GM12865 (cell line): ENCODE measurements around the gene DEPDC1B.
"Not testable (repeated sequence)": the region's sequence is repeated elsewhere in the genome, so short reads cannot be mapped to it uniquely, and the experiment has no call there.

Source experiments
- DNase-seq: peaks from one replicate; pipeline ENCODE4 v3.0.0; 2010; ENCODE audit warnings: low read depth
- H3K4me3 ChIP-seq: 2 replicates; pipeline ENCODE4 v1.5.1; 2011; ENCODE audit warnings: mild to moderate bottlenecking, low read depth, low read length, control low read depth
- TF ChIP-seq, protein P1 (sequence below): IDR thresholded peaks from 2 replicates; pipeline ENCODE4 v1.5.1; 2011; ENCODE audit warnings: low read length, control low read depth, low read depth, inconsistent platforms; ENCODE audit not compliant: insufficient read depth; ENCODE audit errors: missing control alignments

DEPDC1B gene

DNA sequence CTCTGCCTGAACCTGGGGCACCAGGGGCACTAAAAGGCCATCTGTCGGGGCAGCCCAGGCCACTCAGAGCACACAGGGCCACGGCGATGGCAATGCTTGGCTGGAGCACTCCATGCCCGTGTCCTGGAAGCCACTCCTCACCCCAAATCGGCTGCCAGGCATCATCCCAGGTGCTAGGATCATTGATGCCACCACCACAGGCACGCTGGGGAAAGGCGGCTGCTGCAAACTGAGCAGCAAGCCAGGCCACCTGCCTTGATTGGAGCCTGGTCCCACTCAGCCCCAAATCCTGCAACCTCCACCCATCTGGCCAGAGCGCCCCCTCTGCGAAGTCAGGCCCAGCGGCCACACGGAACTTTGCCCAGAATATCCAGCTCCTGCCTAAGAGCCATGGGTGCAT lies 67.8 kb downstream of the DEPDC1B start:
- no peak overlapping the region for H3K4me3 ChIP-seq
- TF ChIP-seq, protein P1, sequence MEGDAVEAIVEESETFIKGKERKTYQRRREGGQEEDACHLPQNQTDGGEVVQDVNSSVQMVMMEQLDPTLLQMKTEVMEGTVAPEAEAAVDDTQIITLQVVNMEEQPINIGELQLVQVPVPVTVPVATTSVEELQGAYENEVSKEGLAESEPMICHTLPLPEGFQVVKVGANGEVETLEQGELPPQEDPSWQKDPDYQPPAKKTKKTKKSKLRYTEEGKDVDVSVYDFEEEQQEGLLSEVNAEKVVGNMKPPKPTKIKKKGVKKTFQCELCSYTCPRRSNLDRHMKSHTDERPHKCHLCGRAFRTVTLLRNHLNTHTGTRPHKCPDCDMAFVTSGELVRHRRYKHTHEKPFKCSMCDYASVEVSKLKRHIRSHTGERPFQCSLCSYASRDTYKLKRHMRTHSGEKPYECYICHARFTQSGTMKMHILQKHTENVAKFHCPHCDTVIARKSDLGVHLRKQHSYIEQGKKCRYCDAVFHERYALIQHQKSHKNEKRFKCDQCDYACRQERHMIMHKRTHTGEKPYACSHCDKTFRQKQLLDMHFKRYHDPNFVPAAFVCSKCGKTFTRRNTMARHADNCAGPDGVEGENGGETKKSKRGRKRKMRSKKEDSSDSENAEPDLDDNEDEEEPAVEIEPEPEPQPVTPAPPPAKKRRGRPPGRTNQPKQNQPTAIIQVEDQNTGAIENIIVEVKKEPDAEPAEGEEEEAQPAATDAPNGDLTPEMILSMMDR: no peak
- DNase-seq: no peak

DNA sequence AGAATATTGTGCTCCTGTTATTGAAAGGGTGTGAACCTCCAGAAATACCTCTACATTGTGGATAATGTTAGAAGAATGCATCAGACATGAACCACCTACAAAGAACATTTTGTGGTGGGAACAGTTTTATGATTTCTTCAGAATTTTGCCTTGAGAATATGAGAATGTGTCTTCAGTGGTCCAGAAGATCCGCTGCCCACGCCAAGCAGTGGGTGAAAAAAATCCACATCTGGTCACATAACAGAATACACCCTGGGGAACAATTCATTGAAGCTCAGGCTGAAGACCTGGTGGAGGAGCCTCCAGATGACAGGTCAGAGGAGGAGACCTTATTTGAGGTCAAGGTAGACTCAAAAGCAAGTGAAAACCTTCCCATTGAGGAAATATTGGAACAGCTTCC lies 69.1 kb downstream of the DEPDC1B start:
- H3K4me3 ChIP-seq: no peak overlapping the region
- DNase-seq: no peak
- TF ChIP-seq, protein P1: no peak

DNA sequence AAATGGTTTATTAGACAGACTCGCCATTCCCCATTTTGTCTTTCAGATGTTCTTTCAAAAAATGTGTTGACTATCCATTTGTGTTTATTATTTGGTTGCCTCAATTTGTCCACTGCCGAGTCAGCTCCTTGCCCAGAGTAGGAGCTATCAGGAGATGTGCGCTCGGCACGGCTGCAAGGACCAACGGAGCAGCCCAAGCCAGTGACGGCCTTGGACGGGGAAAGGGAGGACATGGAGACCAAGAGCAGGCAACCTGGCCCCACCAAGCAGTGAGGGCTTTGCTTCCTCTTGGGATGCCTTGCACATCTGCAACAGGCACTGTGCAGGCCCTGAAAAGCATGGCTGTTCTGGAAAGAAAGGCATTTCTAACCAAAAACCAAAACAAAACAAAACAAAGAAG lies 69.8 kb downstream of the DEPDC1B start:
- no peak overlapping the region for H3K4me3 ChIP-seq
- DNase-seq: no peak
- TF ChIP-seq, protein P1: no peak

DNA sequence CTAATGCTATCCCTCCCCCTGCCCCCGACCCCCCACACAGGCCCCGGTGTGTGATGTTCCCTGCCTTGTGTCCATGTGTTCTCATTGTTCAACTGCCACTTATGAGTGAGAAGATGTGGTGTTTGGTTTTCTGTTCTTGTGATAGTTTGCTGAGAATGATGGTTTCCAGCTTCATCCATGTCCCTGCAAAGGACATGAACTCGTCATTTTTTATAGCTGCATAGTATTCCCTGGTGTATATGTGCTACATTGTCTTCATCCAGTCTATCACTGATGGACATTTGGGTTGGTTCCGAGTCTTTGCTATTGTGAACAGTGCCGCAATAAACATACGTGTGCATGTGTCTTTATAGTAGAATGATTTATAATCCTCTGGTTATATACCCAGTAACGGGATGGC lies 75.1 kb downstream of the DEPDC1B start:
- H3K4me3 ChIP-seq, DNase-seq: not testable (repeated sequence)

DNA sequence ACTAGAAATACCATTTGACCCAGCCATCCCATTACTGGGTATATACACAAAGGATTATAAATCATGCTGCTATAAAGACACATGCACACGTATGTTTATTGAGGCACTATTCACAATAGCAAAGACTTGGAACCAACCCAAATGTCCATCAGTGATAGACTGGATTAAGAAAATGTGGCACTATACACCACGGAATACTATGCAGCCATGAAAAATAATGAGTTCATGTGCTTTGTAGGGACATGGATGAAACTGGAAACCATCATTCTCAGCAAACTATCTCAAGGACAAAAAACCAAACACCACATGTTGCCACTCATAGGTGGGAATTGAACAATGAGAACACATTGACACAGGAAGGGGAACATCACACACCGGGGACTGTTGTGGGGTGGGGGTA lies 79.2 kb downstream of the DEPDC1B start:
- H3K4me3 ChIP-seq, DNase-seq: not testable (repeated sequence)

DNA sequence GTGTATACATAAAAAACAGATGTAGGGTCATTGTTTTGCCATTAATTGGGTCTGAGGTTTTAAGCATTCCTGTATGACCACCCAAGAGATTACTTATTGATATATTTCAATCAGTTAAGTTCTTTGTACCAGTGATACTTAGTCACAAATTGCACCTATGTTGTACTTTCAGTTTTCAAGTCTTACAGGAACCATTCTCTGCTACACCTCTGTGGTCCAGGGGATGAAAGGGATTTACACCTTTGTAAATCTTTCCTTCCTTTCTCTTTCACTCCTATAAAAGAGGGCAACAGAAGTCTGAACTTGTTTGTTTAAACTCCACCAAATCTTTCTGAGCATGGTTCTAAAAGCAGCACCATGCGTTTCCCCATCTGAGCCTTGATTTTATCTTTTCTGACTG lies 86.1 kb downstream of the DEPDC1B start:
- peak; percentile 46 for DNase-seq

DNA sequence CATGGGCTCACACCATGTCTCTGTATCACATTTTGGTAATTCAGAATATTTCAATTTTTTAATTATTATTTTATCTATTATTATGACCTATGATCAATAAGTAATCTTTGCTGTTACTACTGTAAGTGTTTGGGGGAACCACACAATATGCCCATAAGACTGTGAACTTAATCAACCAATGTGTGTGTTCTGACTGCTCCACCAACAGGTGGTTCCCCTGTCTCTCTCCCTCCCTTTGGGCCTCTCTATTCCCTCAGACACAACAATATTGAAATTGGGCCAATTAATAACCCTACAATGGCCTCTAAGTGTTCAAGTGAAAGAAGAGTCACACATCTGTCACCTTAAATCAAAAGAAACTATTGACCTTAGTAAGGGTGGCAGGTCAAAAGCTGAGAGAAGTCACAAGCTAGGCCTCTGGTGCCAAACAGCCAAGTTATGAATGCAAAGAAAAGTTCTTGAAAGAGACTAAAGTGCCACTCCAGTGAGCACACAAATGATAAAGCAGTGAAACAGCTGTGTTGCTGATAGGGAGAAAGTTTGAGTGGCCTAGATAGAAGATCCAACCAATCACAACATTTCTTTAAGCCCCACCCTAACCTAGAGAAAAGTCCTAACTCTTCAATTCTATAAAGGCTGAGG lies 88.7 kb downstream of the DEPDC1B start:
- no peak overlapping the region for H3K4me3 ChIP-seq
- no peak for DNase-seq
- TF ChIP-seq, protein P1: no peak

More for the DNA sequence above, 86.1 kb downstream of the DEPDC1B start:
- H3K4me3 ChIP-seq: no peak overlapping the region
- TF ChIP-seq, protein P1: no peak

DNA sequence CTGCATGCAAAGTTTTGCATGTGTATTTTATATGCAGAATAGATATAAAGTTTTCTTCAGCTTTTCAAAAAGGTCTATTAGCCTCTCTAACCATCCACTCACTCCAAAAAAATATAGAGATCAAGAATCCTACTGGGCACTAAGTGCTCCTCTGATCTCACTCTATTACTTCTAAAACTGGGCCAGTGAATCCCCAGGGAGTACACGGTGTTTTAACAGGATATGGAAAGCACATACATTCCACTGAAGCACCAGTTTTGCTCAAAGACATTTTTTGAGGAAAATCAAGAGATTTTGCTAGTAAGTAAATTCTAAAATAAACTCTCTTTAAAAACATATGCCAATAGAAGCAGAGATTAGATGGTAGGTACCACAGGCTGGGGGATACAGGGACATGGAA lies 95.2 kb downstream of the DEPDC1B start:
- no peak for DNase-seq
- no peak overlapping the region for H3K4me3 ChIP-seq
- TF ChIP-seq, protein P1: no peak
